ENCODE results near the gene CXCR5. TPM values are rescaled to one million over a fixed set of nuclear protein-coding genes. Genes with fewer than 3 reads are reported as not detected.

The CXCR5 gene
- total and polyA plus RNA-seq, 10 of the 15 experiments (the other 5 are each of a cell fraction or from before 2014, with no cell fraction given): 0.03 to 0.63 (median 0.25) TPM

GRCh38 chr11:118928101-118928869 lies 44.6 kb downstream of the CXCR5 start (continued):
- TF ChIP-seq, protein P1, sequence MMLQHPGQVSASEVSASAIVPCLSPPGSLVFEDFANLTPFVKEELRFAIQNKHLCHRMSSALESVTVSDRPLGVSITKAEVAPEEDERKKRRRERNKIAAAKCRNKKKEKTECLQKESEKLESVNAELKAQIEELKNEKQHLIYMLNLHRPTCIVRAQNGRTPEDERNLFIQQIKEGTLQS (IDR thresholded peaks at IDR 0.05; ENCODE audit: borderline replicate concordance, extremely low read depth, low read depth, low read length): no peak
- TF ChIP-seq LARP7 (IDR thresholded peaks at IDR 0.05): peak; percentile 61
- TF ChIP-seq TARDBP (IDR thresholded peaks at IDR 0.05; ENCODE audit: borderline replicate concordance): no peak
- TF ChIP-seq POLR2A (IDR thresholded peaks at IDR 0.05; ENCODE audit: low read depth, low read length): 0 out of 2 replicates have a peak, but pooled peaks have one; percentile 49
- TF ChIP-seq USF2 (IDR thresholded peaks at IDR 0.05; ENCODE audit: borderline replicate concordance, low read depth, low read length): peak; percentile 65
- no peak for TF ChIP-seq POLR2AphosphoS5 (IDR thresholded peaks at IDR 0.05; ENCODE audit: low read length)
- TF ChIP-seq BACH1 (IDR thresholded peaks at IDR 0.05; ENCODE audit: borderline replicate concordance): peak; percentile 87
- TF ChIP-seq E2F4 (IDR thresholded peaks at IDR 0.05; ENCODE audit: low read depth, low read length): no peak
- TF ChIP-seq SIN3A (IDR thresholded peaks at IDR 0.05; ENCODE audit: low read depth, low read length): peak; percentile 60
- TF ChIP-seq CBX5 (IDR thresholded peaks at IDR 0.05; ENCODE audit: low read depth): no peak
- TF ChIP-seq WRNIP1 (IDR thresholded peaks at IDR 0.05; ENCODE audit: borderline replicate concordance, low read depth, low read length): no peak
- TF ChIP-seq JUND (IDR thresholded peaks at IDR 0.05; ENCODE audit: low read depth, low read length): no peak
- peak; percentile 56 for TF ChIP-seq NKRF (conservative IDR thresholded peaks at IDR 0.05)
- TF ChIP-seq STAT1 (conservative IDR thresholded peaks at IDR 0.05): 0 out of 2 replicates have a peak, but pooled peaks have one; percentile 79
- peak; percentile 93 to 97 (median 96) for TF ChIP-seq CTCF (IDR thresholded peaks at IDR 0.05 in 2 of 3, conservative IDR thresholded peaks at IDR 0.05 in 1 of 3; ENCODE audit: control insufficient read depth in 2 of 3, extremely low read depth in 1 of 3, insufficient read depth in 1 of 3, low read depth in 3 of 3, low read length in 3 of 3)
- TF ChIP-seq SUPT20H (IDR thresholded peaks at IDR 0.05; ENCODE audit: borderline replicate concordance, control insufficient read depth, low read depth, low read length): no peak
- no peak for TF ChIP-seq BRCA1 (IDR thresholded peaks at IDR 0.05; ENCODE audit: low read depth, low read length)
- 0 out of 2 replicates have a peak, but pooled peaks have one; percentile 38 for TF ChIP-seq HDGF (IDR thresholded peaks at IDR 0.05)
- TF ChIP-seq ZNF207 (IDR thresholded peaks at IDR 0.05; ENCODE audit: borderline replicate concordance): peak; percentile 23; the same call in 1 of the 2 replicates
- no peak for TF ChIP-seq SMAD5 (IDR thresholded peaks at IDR 0.05; ENCODE audit: low read depth)
- TF ChIP-seq IKZF2 (IDR thresholded peaks at IDR 0.05): peak; percentile 61 to 75
- peak; percentile 80 for TF ChIP-seq ZNF217 (IDR thresholded peaks at IDR 0.05)
- no peak for TF ChIP-seq PML (IDR thresholded peaks at IDR 0.05; ENCODE audit: low read length)
- no peak for TF ChIP-seq SREBF1 (IDR thresholded peaks at IDR 0.05; ENCODE audit: low read length)
